LHCN-M2 (cell line): Measurements from ENCODE around the gene ADNP2. TPM values are rescaled to one million over a fixed set of nuclear protein-coding genes. Genes with fewer than 3 reads are reported as not detected.
A peak's percentile ranks its signal among the peaks of the same experiment; 100 is the strongest.

Source experiments
- DNase-seq: peaks from one replicate; pipeline ENCODE4 v3.0.0-alpha.2; 2012; ENCODE audit warnings: low read depth
- polyA plus RNA-seq: library from polyadenylated mRNA; unstranded; fragments of >200 nt; gene quantifications from one replicate; pipeline ENCODE4 v1.2.1, GENCODE V29; 2012; ENCODE audit warnings: missing spikeins
- total RNA-seq: library from RNA; depleted of rRNA; stranded (reverse); fragments of >200 nt; gene quantifications from 2 replicates; pipeline ENCODE4 v1.2.3, GENCODE V29; 2014; rRNA removed

Gene ADNP2, protein sequence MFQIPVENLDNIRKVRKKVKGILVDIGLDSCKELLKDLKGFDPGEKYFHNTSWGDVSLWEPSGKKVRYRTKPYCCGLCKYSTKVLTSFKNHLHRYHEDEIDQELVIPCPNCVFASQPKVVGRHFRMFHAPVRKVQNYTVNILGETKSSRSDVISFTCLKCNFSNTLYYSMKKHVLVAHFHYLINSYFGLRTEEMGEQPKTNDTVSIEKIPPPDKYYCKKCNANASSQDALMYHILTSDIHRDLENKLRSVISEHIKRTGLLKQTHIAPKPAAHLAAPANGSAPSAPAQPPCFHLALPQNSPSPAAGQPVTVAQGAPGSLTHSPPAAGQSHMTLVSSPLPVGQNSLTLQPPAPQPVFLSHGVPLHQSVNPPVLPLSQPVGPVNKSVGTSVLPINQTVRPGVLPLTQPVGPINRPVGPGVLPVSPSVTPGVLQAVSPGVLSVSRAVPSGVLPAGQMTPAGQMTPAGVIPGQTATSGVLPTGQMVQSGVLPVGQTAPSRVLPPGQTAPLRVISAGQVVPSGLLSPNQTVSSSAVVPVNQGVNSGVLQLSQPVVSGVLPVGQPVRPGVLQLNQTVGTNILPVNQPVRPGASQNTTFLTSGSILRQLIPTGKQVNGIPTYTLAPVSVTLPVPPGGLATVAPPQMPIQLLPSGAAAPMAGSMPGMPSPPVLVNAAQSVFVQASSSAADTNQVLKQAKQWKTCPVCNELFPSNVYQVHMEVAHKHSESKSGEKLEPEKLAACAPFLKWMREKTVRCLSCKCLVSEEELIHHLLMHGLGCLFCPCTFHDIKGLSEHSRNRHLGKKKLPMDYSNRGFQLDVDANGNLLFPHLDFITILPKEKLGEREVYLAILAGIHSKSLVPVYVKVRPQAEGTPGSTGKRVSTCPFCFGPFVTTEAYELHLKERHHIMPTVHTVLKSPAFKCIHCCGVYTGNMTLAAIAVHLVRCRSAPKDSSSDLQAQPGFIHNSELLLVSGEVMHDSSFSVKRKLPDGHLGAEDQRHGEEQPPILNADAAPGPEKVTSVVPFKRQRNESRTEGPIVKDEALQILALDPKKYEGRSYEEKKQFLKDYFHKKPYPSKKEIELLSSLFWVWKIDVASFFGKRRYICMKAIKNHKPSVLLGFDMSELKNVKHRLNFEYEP
- total RNA-seq: 13.3 and 15.6 TPM in 2 replicates
- polyA plus RNA-seq: 5.0 TPM

- peak; percentile 97 for DNase-seq
Observed at GRCh38 chr18:80108739-80109675, at the start of gene ADNP2. Gene ADNP2, plus strand, starts transcription at chr18:80109262. Its CDS starts 8,281 bp downstream, at chr18:80117543.

GRCh38 chr18:80059945-80060344, 49.1 kb upstream of the ADNP2 start:
- DNase-seq: no peak

DNA sequence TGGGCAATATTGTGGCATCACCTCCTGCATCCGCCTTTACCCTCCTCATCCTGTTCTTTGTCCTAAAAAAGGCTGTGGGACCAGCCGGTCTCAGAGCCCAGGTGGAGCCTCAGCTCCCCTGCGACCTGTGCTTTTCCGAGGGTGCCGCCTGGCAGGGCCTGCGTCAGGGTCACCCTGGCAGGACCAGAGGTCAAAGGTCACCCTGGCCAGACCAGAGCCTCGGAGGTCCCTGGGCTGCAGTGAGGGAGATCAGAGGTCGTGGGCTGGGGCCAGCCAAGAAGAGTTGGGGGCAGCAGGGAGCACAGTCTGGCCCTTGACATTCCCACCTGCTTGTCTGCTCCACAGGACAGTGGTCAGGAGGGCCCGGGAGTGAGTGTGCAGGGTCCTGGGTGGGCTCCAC, 43.4 kb upstream of the ADNP2 start:
- no peak for DNase-seq

DNA sequence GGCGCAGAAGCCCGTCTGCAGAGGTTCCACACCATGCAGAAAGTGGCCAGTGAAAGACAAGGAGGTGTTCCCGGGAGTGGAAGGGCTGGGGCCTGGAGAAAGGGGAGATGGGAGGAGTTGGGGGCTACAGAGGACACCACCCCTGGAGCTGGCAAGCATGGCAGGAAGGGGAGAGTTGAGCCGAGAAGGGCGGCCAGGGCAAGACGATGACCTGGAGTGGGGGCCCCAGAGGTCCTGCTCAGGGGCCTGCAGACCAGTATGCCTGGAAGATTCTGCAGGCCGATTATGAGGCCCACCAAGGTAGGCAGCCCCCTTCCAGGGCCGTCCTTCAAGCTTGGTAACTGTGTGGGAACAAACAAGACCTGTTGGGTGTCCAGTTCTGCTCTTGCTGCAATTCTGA, 41.7 kb upstream of the ADNP2 start:
- DNase-seq: no peak

- DNase-seq: no peak
Observed at GRCh38 chr18:80067897-80068296, 41.2 kb upstream of the ADNP2 start.

- DNase-seq: no peak
Observed at GRCh38 chr18:80068571-80069272, 40.3 kb upstream of the ADNP2 start.

DNA sequence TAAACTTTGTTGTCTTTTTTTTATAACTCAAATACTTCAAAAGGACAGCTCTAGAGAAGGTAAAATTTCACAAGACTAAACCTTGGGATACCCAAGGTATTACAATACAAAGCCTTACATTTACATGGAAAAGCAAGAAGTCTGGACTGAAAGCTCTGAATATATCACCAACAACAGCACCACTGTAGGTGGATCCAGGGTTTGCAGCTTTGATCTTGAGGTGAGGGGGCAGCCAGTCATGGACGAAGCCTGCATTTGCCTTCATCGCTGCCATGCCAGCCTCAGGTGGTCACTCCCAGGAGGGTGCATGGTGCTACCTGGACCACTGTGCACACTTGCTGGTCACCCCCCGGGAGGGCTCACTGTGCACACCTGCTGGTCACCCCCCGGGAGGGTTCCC, 38.2 kb upstream of the ADNP2 start:
- no peak for DNase-seq

GRCh38 chr18:80074183-80074582, 34.9 kb upstream of the ADNP2 start:
- DNase-seq: no peak

DNA sequence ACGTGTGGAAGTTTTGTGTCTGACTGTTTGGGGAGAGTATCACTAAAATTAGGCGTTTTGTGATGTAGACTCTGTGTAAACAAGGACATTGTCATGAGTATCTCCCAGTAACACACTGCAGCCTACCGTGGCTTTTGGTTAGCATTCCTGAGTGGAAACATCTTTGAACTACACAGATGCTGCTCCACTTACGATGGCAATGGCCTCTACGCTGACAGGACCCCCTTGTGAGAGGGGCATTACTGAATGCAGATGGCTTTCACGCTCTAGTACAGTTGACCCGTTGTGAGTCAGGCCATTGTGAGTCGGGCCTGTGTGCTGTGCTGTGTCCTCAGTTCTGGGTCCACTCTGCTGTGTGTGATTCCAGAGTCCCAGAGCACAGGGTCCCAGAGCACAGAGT, 34.4 kb upstream of the ADNP2 start:
- no peak for DNase-seq

DNA sequence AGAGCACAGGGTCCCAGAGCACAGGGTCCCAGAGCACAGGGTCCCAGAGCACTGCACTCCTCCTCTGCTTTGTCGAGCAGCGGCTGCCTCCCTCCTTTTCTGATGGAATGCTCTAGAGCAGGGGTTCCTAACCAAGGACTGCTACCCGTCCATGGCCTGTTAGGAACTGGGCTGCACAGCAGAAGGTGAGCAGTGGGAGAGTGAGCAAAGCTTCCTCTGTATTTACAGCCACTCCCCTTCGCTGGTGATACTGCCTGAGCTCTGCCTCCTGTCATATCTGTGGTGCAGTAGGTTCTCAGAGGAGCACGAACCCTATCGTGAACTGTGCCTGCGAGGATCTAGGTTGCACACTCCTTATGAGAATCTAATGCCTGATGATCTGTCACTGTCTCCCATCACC, 33.1 kb upstream of the ADNP2 start:
- no peak for DNase-seq

DNA sequence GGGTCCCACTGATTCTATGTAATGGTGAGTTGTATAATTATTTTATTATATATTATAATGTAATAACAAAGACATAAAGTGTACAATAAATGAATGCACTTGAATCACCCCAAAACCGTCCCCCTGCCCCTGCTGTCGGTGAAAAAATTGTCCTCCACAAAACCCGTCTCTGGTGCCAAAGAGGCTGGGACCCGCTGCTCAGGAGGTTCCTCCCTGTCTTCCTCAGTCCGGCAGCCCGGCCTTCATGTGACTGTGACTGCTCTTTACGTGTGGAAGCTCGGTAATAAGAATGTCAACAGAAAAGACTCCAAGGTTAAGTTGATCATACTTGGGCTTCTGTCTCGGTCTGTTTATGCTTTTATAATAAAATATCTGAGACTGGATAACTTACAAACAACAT, 32.7 kb upstream of the ADNP2 start:
- DNase-seq: no peak

DNA sequence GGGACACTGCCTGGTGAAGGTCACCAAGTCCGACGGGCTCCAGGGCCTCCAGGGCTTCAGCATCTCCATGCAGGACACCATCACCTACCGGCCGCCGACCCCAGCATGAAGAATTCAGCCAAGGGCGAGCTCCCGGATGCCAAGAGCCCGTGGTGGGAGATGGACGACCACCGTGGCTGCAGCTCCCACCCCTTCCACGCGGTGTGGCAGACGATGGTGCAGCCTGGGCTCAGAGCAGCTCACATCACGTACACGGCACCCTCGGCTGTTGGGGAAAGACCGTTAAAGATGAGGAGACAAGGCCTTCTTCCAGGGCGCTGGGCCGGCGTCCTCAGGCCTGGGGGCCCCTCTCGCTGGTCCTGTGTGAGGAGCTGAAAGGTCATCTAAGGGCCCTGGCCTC, 31.2 kb upstream of the ADNP2 start:
- no peak for DNase-seq

DNA sequence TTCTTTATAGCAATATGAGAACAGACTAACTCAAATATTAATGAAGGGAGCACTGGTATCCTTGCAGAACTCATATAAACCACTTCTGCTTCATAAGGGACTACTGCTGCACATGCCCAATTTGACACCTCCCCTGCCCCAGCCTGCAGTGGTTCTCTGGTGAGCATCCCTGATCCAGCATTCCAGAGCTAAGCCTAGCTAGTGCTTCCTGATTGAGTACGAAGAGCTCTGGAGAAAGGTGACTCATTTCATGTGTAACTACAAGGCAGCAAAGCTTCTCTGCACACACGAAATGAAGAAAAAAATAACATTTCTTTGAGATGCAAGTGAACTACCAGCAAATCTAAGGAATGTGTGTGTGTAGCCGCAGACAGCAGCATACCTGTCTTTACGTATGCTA, 22.8 kb upstream of the ADNP2 start:
- peak; percentile 11 for DNase-seq

GRCh38 chr18:80088036-80088435, 21.0 kb upstream of the ADNP2 start:
- DNase-seq: no peak

GRCh38 chr18:80088823-80089222, 20.2 kb upstream of the ADNP2 start:
- no peak for DNase-seq

DNA sequence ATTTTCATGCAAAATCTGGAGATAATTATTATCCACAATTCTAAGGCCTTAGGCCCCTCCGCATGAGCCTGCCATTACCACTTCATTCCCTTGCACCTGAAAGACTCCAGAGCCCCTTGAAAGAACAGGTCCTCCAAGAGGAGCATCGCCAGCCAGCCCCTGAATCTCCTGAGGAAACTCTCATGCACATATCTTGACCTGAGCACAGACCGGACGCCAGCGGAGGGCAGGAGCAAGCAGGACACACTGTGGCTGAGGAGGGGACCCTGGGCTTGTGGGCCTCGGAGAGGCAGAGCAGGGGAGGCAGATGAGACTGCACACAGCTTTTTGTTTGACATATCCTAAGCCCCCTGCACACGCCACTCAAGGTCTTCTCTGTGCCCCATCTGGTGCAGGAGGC, 13.6 kb upstream of the ADNP2 start:
- DNase-seq: no peak

GRCh38 chr18:80096032-80096565, 13.0 kb upstream of the ADNP2 start:
- DNase-seq: no peak

- no peak for DNase-seq
Observed at GRCh38 chr18:80097201-80097600, 11.9 kb upstream of the ADNP2 start.

GRCh38 chr18:80103231-80103630, 5.8 kb upstream of the ADNP2 start:
- peak; percentile 84 for DNase-seq

DNA sequence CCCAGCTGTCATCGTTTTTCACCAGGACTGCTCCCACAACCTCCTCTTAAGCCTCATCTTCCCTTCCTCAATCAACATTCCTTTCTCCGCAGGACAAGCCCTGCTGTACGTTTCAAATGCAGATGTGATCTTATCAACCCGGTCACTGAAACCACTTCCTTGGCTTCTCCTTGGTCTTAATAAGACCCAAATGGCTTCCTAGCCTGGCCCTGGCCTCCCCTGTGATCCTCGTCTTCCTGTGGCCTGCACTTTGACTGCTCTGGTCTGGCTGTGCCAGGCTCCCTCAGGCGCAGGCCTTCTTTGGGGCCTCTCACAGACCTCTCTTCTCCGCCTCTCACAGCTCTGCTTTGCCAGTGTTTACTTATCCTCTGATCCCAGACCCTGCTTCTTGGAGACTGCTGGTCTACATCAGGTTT, 4.7 kb upstream of the ADNP2 start:
- no peak for DNase-seq
